ENCODE data around the gene PCDH9. TPM values are rescaled to one million over a fixed set of nuclear protein-coding genes. Genes with fewer than 3 reads are reported as not detected.

Gene PCDH9
- total and polyA plus RNA-seq, 11 donors: 3.0 to 39.6 (median 21.6) TPM

GRCh38 chr13:66475061-66475460, 755.1 kb downstream of the PCDH9 start:
- H3K4me1 ChIP-seq: no peaks in the 10 kb centered on the region
- TF ChIP-seq POLR2A (IDR thresholded peaks at IDR 0.05) (no peak), CTCF (IDR thresholded peaks at IDR 0.05) (no peak)
- no peak for ATAC-seq
- H3K27ac ChIP-seq: no peak overlapping the region
- H3K27me3 ChIP-seq: no peaks in the 10 kb centered on the region
- H3K9me3 ChIP-seq: peaks cover 0 to 5% (median 0%) of the 10 kb centered on the region in 12 donors
- H3K36me3 ChIP-seq: no peaks in the 10 kb centered on the region
- intact Hi-C loops (cut with DNase I): no loop called here
- H3K4me3 ChIP-seq: no peak overlapping the region
- no peak for DNase-seq

GRCh38 chr13:66469745-66470144, 760.4 kb downstream of the PCDH9 start:
- 49 to 56% (median 54%) methylated on average over 6 of the region's 6 CpGs for WGBS, 4 donors
- TF ChIP-seq POLR2A (IDR thresholded peaks at IDR 0.05) (no peak), CTCF (IDR thresholded peaks at IDR 0.05) (no peak)
- Histone ChIP-seq H3K4me3 (no peak overlapping the region), H3K9me3 (no peaks in the 10 kb centered on the region), H3K27ac (no peak overlapping the region), H3K27me3 (no peaks in the 10 kb centered on the region), H3K36me3 (no peaks in the 10 kb centered on the region), H3K4me1 (no peaks in the 10 kb centered on the region)
- ATAC-seq: no peak
- DNase-seq: no peak
- intact Hi-C loops (cut with DNase I): no loop called here

- H3K36me3 ChIP-seq: no peaks in the 10 kb centered on the region
- DNase-seq (no peak), ATAC-seq (no peak)
- H3K27ac ChIP-seq: no peak overlapping the region
- no peaks in the 10 kb centered on the region for H3K4me1 ChIP-seq
- H3K9me3 ChIP-seq: no peaks in the 10 kb centered on the region
- intact Hi-C loops (cut with DNase I): no loop called here
- TF ChIP-seq CTCF (IDR thresholded peaks at IDR 0.05) (no peak), POLR2A (IDR thresholded peaks at IDR 0.05) (no peak)
- no peaks in the 10 kb centered on the region for H3K27me3 ChIP-seq
- no peak overlapping the region for H3K4me3 ChIP-seq
Measured at GRCh38 chr13:66468656-66469055, 761.5 kb downstream of the PCDH9 start.

DNA sequence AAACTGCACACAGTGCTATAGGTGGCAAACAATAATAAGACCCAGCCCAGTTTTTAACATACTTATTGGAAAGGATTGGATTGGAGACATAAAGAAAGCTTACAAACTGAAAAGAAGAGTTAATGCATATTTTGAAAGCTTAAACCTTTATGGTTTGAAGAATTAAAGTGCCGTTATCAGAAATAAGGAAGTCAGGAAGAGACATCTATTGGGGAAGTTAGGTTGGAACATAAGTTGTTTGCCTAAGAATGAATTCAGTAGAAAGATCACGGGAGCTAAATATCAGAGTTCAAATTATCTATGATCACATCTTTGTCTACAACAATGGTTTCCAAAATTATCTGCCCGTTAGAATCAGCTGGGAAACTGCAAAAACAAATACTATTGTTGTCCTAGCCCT, 767.9 kb downstream of the PCDH9 start:
- intact Hi-C loops (cut with DNase I): no loop called here

More for the DNA sequence above, 767.9 kb downstream of the PCDH9 start:
- Histone ChIP-seq H3K27me3 (no peaks in the 10 kb centered on the region), H3K9me3 (no peaks in the 10 kb centered on the region), H3K27ac (no peak overlapping the region), H3K4me1 (peaks cover 0 to 7% (median 0%) of the 10 kb centered on the region in 12 donors), H3K4me3 (no peak overlapping the region), H3K36me3 (no peaks in the 10 kb centered on the region)
- DNase-seq (no peak), ATAC-seq (no peak)
- WGBS, 4 donors: 56 to 62% (median 58%) methylated on average over 3 of the region's 3 CpGs
- TF ChIP-seq POLR2A (IDR thresholded peaks at IDR 0.05) (no peak), CTCF (IDR thresholded peaks at IDR 0.05) (no peak)

All from heart left ventricle (tissue), 16 donors.